ENCODE data around the gene PTPRD. TPM values are rescaled to one million over a fixed set of nuclear protein-coding genes. Genes with fewer than 3 reads are reported as not detected.
A peak's percentile ranks its signal among the peaks of the same experiment; 100 is the strongest.
"Not testable (repeated sequence)": the region's sequence is repeated elsewhere in the genome, so short reads cannot be mapped to it uniquely, and the experiment has no call there.

PTPRD gene
- total and polyA plus RNA-seq, 2 donors (not counting 1 experiment from before 2014, with no cell fraction given), result 0.35 to 4.8 TPM

- H3K9ac ChIP-seq (ENCODE audit: insufficient read depth, low read length), result no peak overlapping the region
- H3K4me1 ChIP-seq (ENCODE audit: control insufficient read depth, extremely low read depth, insufficient read depth, low read length), result no peaks in the 10 kb centered on the region
- DNase-seq (ENCODE audit: low read depth in 2 of 2), result no peak
- TF ChIP-seq CTCF (conservative IDR thresholded peaks at IDR 0.05 in 1 of 2, IDR thresholded peaks at IDR 0.05 in 1 of 2; ENCODE audit: low read depth in 1 of 2, low read length in 2 of 2), result no peak
- TF ChIP-seq EZH2 (IDR thresholded peaks at IDR 0.05; ENCODE audit: low read length, missing control alignments), result no peak
- H3K36me3 ChIP-seq (ENCODE audit: control insufficient read depth, insufficient read depth, low read length), result no peaks in the 10 kb centered on the region
- H3K4me2 ChIP-seq (ENCODE audit: extremely low read depth, insufficient read depth, low read length), result no peak overlapping the region
- no peak overlapping the region for H3K4me3 ChIP-seq (replicated peaks in 1 of 4; ENCODE audit: control extremely low read depth in 1 of 4, insufficient read depth in 1 of 4, low read depth in 3 of 4, low read length in 4 of 4)
- no peaks in the 10 kb centered on the region for H3K27me3 ChIP-seq (ENCODE audit: control insufficient read depth, insufficient read depth, low read length)
- no peak overlapping the region for H2AFZ ChIP-seq (ENCODE audit: low read length)
- H3K9me3 ChIP-seq (ENCODE audit: control insufficient read depth, insufficient read depth, low read depth, low read length), result no peaks in the 10 kb centered on the region
- H3K79me2 ChIP-seq (ENCODE audit: control insufficient read depth, insufficient read depth, low read length), result no peaks in the 10 kb centered on the region
- no peaks in the 10 kb centered on the region for H4K20me1 ChIP-seq (ENCODE audit: control insufficient read depth, extremely low read depth, insufficient read depth, low read length)
- no peak overlapping the region for H3K27ac ChIP-seq (ENCODE audit: insufficient read depth, low read length)
Measured at GRCh38 chr9:9938432-9938831, 674.4 kb downstream of the PTPRD start.

GRCh38 chr9:9931464-9931863 is 681.3 kb downstream of the PTPRD start:
- H3K4me1 ChIP-seq (ENCODE audit: control insufficient read depth, extremely low read depth, insufficient read depth, low read length); H3K9me3 ChIP-seq (ENCODE audit: control insufficient read depth, insufficient read depth, low read depth, low read length); H3K27ac ChIP-seq (ENCODE audit: insufficient read depth, low read length); H4K20me1 ChIP-seq (ENCODE audit: control insufficient read depth, extremely low read depth, insufficient read depth, low read length); H2AFZ ChIP-seq (ENCODE audit: low read length); H3K27me3 ChIP-seq (ENCODE audit: control insufficient read depth, insufficient read depth, low read length); H3K9ac ChIP-seq (ENCODE audit: insufficient read depth, low read length); H3K79me2 ChIP-seq (ENCODE audit: control insufficient read depth, insufficient read depth, low read length); DNase-seq (ENCODE audit: low read depth in 2 of 2); H3K4me3 ChIP-seq (replicated peaks in 1 of 4; ENCODE audit: control extremely low read depth in 1 of 4, insufficient read depth in 1 of 4, low read depth in 3 of 4, low read length in 4 of 4); H3K4me2 ChIP-seq (ENCODE audit: extremely low read depth, insufficient read depth, low read length); H3K36me3 ChIP-seq (ENCODE audit: control insufficient read depth, insufficient read depth, low read length): not testable (repeated sequence)

GRCh38 chr9:9924376-9924775 is 688.4 kb downstream of the PTPRD start:
- no peaks in the 10 kb centered on the region for H4K20me1 ChIP-seq (ENCODE audit: control insufficient read depth, extremely low read depth, insufficient read depth, low read length)
- H3K9me3 ChIP-seq (ENCODE audit: control insufficient read depth, insufficient read depth, low read depth, low read length), result no peaks in the 10 kb centered on the region
- peak overlapping the region in 1 of 4 experiments; percentile 61 for H3K4me3 ChIP-seq (replicated peaks in 1 of 4; ENCODE audit: control extremely low read depth in 1 of 4, insufficient read depth in 1 of 4, low read depth in 3 of 4, low read length in 4 of 4)
- TF ChIP-seq CTCF (conservative IDR thresholded peaks at IDR 0.05 in 1 of 2, IDR thresholded peaks at IDR 0.05 in 1 of 2; ENCODE audit: low read depth in 1 of 2, low read length in 2 of 2), result no peak
- TF ChIP-seq EZH2 (IDR thresholded peaks at IDR 0.05; ENCODE audit: low read length, missing control alignments), result no peak
- H3K9ac ChIP-seq (ENCODE audit: insufficient read depth, low read length), result no peak overlapping the region
- no peaks in the 10 kb centered on the region for H3K79me2 ChIP-seq (ENCODE audit: control insufficient read depth, insufficient read depth, low read length)
- no peak overlapping the region for H3K4me2 ChIP-seq (ENCODE audit: extremely low read depth, insufficient read depth, low read length)
- H3K36me3 ChIP-seq (ENCODE audit: control insufficient read depth, insufficient read depth, low read length), result no peaks in the 10 kb centered on the region
- H3K4me1 ChIP-seq (ENCODE audit: control insufficient read depth, extremely low read depth, insufficient read depth, low read length), result no peaks in the 10 kb centered on the region
- H3K27me3 ChIP-seq (ENCODE audit: control insufficient read depth, insufficient read depth, low read length), result no peaks in the 10 kb centered on the region
- no peak overlapping the region for H2AFZ ChIP-seq (ENCODE audit: low read length)
- peak in 1 of 2 donors; percentile 36 for DNase-seq (ENCODE audit: low read depth in 2 of 2)
- no peak overlapping the region for H3K27ac ChIP-seq (ENCODE audit: insufficient read depth, low read length)

All from fibroblast of lung (primary cell).